Lung (tissue), 12 donors: ENCODE measurements around the gene CDK12. TPM values are rescaled to one million over a fixed set of nuclear protein-coding genes. Genes with fewer than 3 reads are reported as not detected.

Experiments
- ATAC-seq: fragments of 200-7000 bp; cut with Tn5 transposase; one replicate; pipeline ENCODE4 v1.9.1; 2020; ENCODE audit warnings: moderate number of reproducible peaks; ENCODE audit not compliant: insufficient read depth, low FRiP score
- DNase-seq, 3 donors: peaks; one replicate each; pipeline ENCODE4 v3.0.0-alpha.2; 2013 to 2017
- H3K27ac ChIP-seq, 2 donors: one replicate each; pipeline ENCODE4 v1.5.1; 2013; ENCODE audit warnings: mild to moderate bottlenecking in 2 of 2, moderate library complexity in 2 of 2, control low read depth in 1 of 2, inconsistent platforms in 1 of 2, low read depth in 1 of 2, low read length in 1 of 2
- H3K27me3 ChIP-seq, 3 donors: one replicate each; pipeline ENCODE4 v1.5.1; 2013; ENCODE audit warnings: low read length in 2 of 3; ENCODE audit not compliant: control insufficient read depth in 3 of 3, insufficient read depth in 3 of 3
- H3K36me3 ChIP-seq, 4 donors: one replicate each; pipeline ENCODE4 v1.5.1; 2013; ENCODE audit warnings: low read length in 4 of 4, mild to moderate bottlenecking in 1 of 4, moderate library complexity in 1 of 4; ENCODE audit not compliant: control insufficient read depth in 4 of 4, insufficient read depth in 4 of 4
- H3K4me1 ChIP-seq, 5 donors: one replicate each; pipeline ENCODE4 v1.5.1; 2013; ENCODE audit warnings: low read length in 5 of 5, mild to moderate bottlenecking in 2 of 5, moderate library complexity in 1 of 5; ENCODE audit not compliant: control insufficient read depth in 5 of 5, insufficient read depth in 5 of 5
- H3K4me3 ChIP-seq: one replicate; pipeline ENCODE4 v1.5.1; 2013; ENCODE audit warnings: mild to moderate bottlenecking, control low read depth, moderate library complexity
- H3K9ac ChIP-seq, 2 donors: one replicate each; pipeline ENCODE4 v1.5.1; 2013; ENCODE audit warnings: low read length in 2 of 2, control low read depth in 1 of 2; ENCODE audit not compliant: insufficient read depth in 1 of 2
- H3K9me3 ChIP-seq, 4 donors: one replicate each; pipeline ENCODE4 v1.5.1; 2013; ENCODE audit warnings: low read length in 3 of 4, mild to moderate bottlenecking in 1 of 4, moderate library complexity in 1 of 4; ENCODE audit not compliant: control insufficient read depth in 4 of 4, insufficient read depth in 3 of 4
- WGBS, 2 donors: extraction: QIAGEN DNeasy Blood & Tissue Kit; methylation state at CpG; one replicate each; pipeline ENCODE4 v1.1.7; 2013; 5-methylcytosine and 5-hydroxymethylcytosine counted together
- polyA plus RNA-seq, 2 donors: library from polyadenylated mRNA; stranded (reverse); fragments of 200-250 nt; gene quantifications; one replicate each; pipeline ENCODE4 v1.2.1, GENCODE V29; 2013
- total RNA-seq, 2 donors: library from RNA; depleted of rRNA in 1 of 2; stranded (reverse); fragments of >200 nt in 1 of 2; gene quantifications; one replicate each; pipeline ENCODE4 v1.2.1, GENCODE V29; 2014 to 2021
- TF ChIP-seq, protein P1 (sequence below): IDR thresholded peaks from 2 replicates; pipeline ENCODE4 v1.5.1; 2012; ENCODE audit warnings: mild to moderate bottlenecking; ENCODE audit errors: control extremely low read depth, extremely low read depth
- donor health status: control.
- donor health status: control.
- donor health status: Bipolar disorder and iron deficiency.
- donor health status: healthy.
- donor health status: DM: yes; HTN: yes; CAD: no.

CDK12 gene
- total and polyA plus RNA-seq, 4 donors: 12.3 to 56.2 (median 35.5) TPM

DNA sequence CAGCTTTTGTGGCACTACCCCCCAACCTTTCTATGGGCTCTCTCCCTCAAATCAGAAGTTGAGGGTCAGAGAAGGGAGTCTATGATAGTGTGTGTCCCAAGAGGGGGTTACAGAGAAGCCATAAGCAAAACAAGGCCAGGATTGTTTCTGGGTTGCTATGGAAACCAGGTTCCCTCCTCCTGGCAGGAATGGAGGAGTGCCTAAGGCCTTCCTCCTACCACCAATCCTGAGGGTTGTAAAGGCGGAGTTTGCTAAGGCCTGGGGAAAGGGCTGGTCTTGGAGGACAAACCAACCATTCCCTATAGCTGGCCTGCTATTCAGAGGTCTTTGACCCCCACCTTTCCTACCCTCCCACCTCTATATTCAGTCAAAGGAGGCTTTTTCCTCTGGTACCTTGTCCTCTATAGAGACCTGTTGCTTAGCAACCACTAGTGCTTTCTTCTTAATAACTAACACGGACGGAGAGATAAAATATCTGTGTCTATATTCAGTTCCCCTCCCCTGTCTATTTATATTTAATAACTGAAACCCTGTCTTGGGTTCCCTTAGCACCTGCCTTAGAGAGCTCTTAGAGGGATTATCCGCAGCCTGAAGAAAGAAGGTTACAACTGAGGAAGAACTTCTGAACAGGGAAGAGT, 103.0 kb downstream of the CDK12 start:
- DNase-seq (peak in 2 of 3 donors; percentile 20 to 44), ATAC-seq (no peak)
- no peaks in the 10 kb centered on the region for H3K27me3 ChIP-seq
- no peak overlapping the region for H3K4me3 ChIP-seq
- WGBS, 2 donors: 87 to 90% methylated on average over 4 of the region's 4 CpGs
- peaks cover 0 to 29% (median 9%) of the 10 kb centered on the region in 5 donors for H3K4me1 ChIP-seq
- peaks cover 0 to 27% (median 7%) of the 10 kb centered on the region in 4 donors for H3K36me3 ChIP-seq
- H3K9ac ChIP-seq: no peak overlapping the region
- H3K27ac ChIP-seq: no peak overlapping the region
- H3K9me3 ChIP-seq: no peaks in the 10 kb centered on the region
- TF ChIP-seq, protein P1, sequence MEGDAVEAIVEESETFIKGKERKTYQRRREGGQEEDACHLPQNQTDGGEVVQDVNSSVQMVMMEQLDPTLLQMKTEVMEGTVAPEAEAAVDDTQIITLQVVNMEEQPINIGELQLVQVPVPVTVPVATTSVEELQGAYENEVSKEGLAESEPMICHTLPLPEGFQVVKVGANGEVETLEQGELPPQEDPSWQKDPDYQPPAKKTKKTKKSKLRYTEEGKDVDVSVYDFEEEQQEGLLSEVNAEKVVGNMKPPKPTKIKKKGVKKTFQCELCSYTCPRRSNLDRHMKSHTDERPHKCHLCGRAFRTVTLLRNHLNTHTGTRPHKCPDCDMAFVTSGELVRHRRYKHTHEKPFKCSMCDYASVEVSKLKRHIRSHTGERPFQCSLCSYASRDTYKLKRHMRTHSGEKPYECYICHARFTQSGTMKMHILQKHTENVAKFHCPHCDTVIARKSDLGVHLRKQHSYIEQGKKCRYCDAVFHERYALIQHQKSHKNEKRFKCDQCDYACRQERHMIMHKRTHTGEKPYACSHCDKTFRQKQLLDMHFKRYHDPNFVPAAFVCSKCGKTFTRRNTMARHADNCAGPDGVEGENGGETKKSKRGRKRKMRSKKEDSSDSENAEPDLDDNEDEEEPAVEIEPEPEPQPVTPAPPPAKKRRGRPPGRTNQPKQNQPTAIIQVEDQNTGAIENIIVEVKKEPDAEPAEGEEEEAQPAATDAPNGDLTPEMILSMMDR: no peak

GRCh38 chr17:39566094-39566850, 105.0 kb downstream of the CDK12 start:
- Histone ChIP-seq H3K9me3 (peaks cover 0 to 2% (median 0%) of the 10 kb centered on the region in 4 donors), H3K27ac (no peak overlapping the region), H3K36me3 (peaks cover 0 to 27% (median 6%) of the 10 kb centered on the region in 4 donors), H3K9ac (no peak overlapping the region), H3K4me3 (no peak overlapping the region), H3K27me3 (no peaks in the 10 kb centered on the region), H3K4me1 (peaks cover 0 to 29% (median 9%) of the 10 kb centered on the region in 5 donors)
- TF ChIP-seq, protein P1: no peak
- 84 to 90% methylated on average over 11 of the region's 11 CpGs for WGBS, 2 donors
- ATAC-seq (no peak), DNase-seq (peak; percentile 47 to 54 (median 52))

GRCh38 chr17:39568702-39569101, 107.4 kb downstream of the CDK12 start:
- Histone ChIP-seq H3K9ac (no peak overlapping the region), H3K27me3 (no peaks in the 10 kb centered on the region), H3K27ac (no peak overlapping the region), H3K9me3 (peaks cover 0 to 2% (median 0%) of the 10 kb centered on the region in 4 donors), H3K4me1 (peaks cover 0 to 21% (median 2%) of the 10 kb centered on the region in 5 donors), H3K4me3 (no peak overlapping the region), H3K36me3 (peaks cover 0 to 27% (median 4%) of the 10 kb centered on the region in 4 donors)
- DNase-seq (no peak), ATAC-seq (no peak)
- WGBS, 2 donors: 88% methylated on average over 9 of the region's 9 CpGs
- TF ChIP-seq, protein P1: no peak
